Measurements from ENCODE around the gene CYB5R4. TPM values are rescaled to one million over a fixed set of nuclear protein-coding genes. Genes with fewer than 3 reads are reported as not detected.

Gene CYB5R4
- total RNA-seq, 1 experiment from 2014 or later, result 38.1 TPM

GRCh38 chr6:83852528-83853177, 6.8 kb upstream of the CYB5R4 start:
- Histone ChIP-seq H3K4me3 (no peak overlapping the region; the same call in 1 of the 2 replicates), H3K4me1 (replicated peaks) (peaks cover 8% of the 10 kb centered on the region; the same call in 1 of the 2 replicates), H3K9me3 (replicated peaks) (no peaks in the 10 kb centered on the region), H3K27ac (no peak overlapping the region), H3K27me3 (replicated peaks) (peaks cover 35% of the 10 kb centered on the region), H3K36me3 (no peaks in the 10 kb centered on the region)
- no peak for DNase-seq (ENCODE audit: low read depth in 1 of 2, low spot score in 2 of 2)

GRCh38 chr6:83853178-83854000, 6.1 kb upstream of the CYB5R4 start, which contains the start of gene RIPPLY2:
Gene RIPPLY2 (plus strand): TSS chr6:83853360. CDS start chr6:83853417, 57 bp downstream.
- no peak within 1 kb of the TSS for H3K27ac ChIP-seq
- H3K9me3 ChIP-seq (replicated peaks), result no peaks in the 10 kb centered on the region
- peaks cover 38% of the 10 kb centered on the region for H3K27me3 ChIP-seq (replicated peaks)
- peaks cover 8% of the 10 kb centered on the region; the same call in 1 of the 2 replicates for H3K4me1 ChIP-seq (replicated peaks)
- peak within 1 kb of the TSS; percentile 23 for H3K4me3 ChIP-seq
- H3K36me3 ChIP-seq, result no peaks in the 10 kb centered on the region
- peak in 1 of 2 experiments; percentile 20 for DNase-seq (ENCODE audit: low read depth in 1 of 2, low spot score in 2 of 2)

- peaks cover 10% of the 10 kb centered on the region for H3K4me1 ChIP-seq (replicated peaks)
- H3K27ac ChIP-seq, result no peak overlapping the region
- DNase-seq (ENCODE audit: low read depth in 1 of 2, low spot score in 2 of 2), result no peak
- no peaks in the 10 kb centered on the region for H3K36me3 ChIP-seq
- no peak overlapping the region for H3K4me3 ChIP-seq
- no peaks in the 10 kb centered on the region for H3K9me3 ChIP-seq (replicated peaks)
- peaks cover 38% of the 10 kb centered on the region for H3K27me3 ChIP-seq (replicated peaks)
These were observed 5.4 kb upstream of the CYB5R4 start for GRCh38 chr6:83854001-83854501.

- H3K27ac ChIP-seq, result no peak overlapping the region
- DNase-seq (ENCODE audit: low read depth in 1 of 2, low spot score in 2 of 2), result no peak
These were observed 4.7 kb upstream of the CYB5R4 start for GRCh38 chr6:83854766-83855165.

GRCh38 chr6:83860359-83860755, 868 bp downstream of the CYB5R4 start:
- H3K36me3 ChIP-seq, result peaks cover 11% of the 10 kb centered on the region
- DNase-seq (ENCODE audit: low read depth in 1 of 2, low spot score in 2 of 2), result no peak
- no peaks in the 10 kb centered on the region for H3K9me3 ChIP-seq (replicated peaks)
- H3K27ac ChIP-seq, result no peak overlapping the region
- peaks cover 5% of the 10 kb centered on the region; the same call in 1 of the 2 replicates for H3K27me3 ChIP-seq (replicated peaks)
- H3K4me3 ChIP-seq, result peak overlapping the region; percentile 72
- peaks cover 15% of the 10 kb centered on the region for H3K4me1 ChIP-seq (replicated peaks)

More at GRCh38 chr6:83854766-83855165, 4.7 kb upstream of the CYB5R4 start:
- Histone ChIP-seq H3K4me1 (replicated peaks) (peaks cover 12% of the 10 kb centered on the region), H3K4me3 (no peak overlapping the region), H3K9me3 (replicated peaks) (no peaks in the 10 kb centered on the region), H3K27me3 (replicated peaks) (peaks cover 38% of the 10 kb centered on the region), H3K36me3 (peaks cover 3% of the 10 kb centered on the region; the same call in 1 of the 2 replicates)

GRCh38 chr6:83860782-83861495, 1.4 kb downstream of the CYB5R4 start:
- Histone ChIP-seq H3K4me3 (peak overlapping the region; percentile 72; the same call in 1 of the 2 replicates), H3K4me1 (replicated peaks) (peaks cover 15% of the 10 kb centered on the region), H3K27ac (no peak overlapping the region), H3K9me3 (replicated peaks) (no peaks in the 10 kb centered on the region), H3K27me3 (replicated peaks) (peaks cover 5% of the 10 kb centered on the region; the same call in 1 of the 2 replicates), H3K36me3 (peaks cover 17% of the 10 kb centered on the region)
- DNase-seq (ENCODE audit: low read depth in 1 of 2, low spot score in 2 of 2), result no peak

- Histone ChIP-seq H3K36me3 (peaks cover 29% of the 10 kb centered on the region), H3K4me1 (replicated peaks) (peaks cover 23% of the 10 kb centered on the region), H3K27ac (no peak overlapping the region), H3K9me3 (replicated peaks) (no peaks in the 10 kb centered on the region), H3K4me3 (no peak overlapping the region), H3K27me3 (replicated peaks) (0 out of 2 replicates have a peak, but pooled peaks cover under 1% of the 10 kb centered on the region)
- no peak for DNase-seq (ENCODE audit: low read depth in 1 of 2, low spot score in 2 of 2)
These were observed 3.4 kb downstream of the CYB5R4 start for GRCh38 chr6:83862776-83863471.

GRCh38 chr6:83867043-83867442, 7.6 kb downstream of the CYB5R4 start:
- peak overlapping the region; percentile 14; the same call in 1 of the 2 replicates for H3K27ac ChIP-seq
- DNase-seq (ENCODE audit: low read depth in 1 of 2, low spot score in 2 of 2), result no peak
- peaks cover 25% of the 10 kb centered on the region for H3K36me3 ChIP-seq
- H3K27me3 ChIP-seq (replicated peaks), result no peaks in the 10 kb centered on the region
- H3K9me3 ChIP-seq (replicated peaks), result no peaks in the 10 kb centered on the region
- no peak overlapping the region for H3K4me3 ChIP-seq
- peaks cover 25% of the 10 kb centered on the region for H3K4me1 ChIP-seq (replicated peaks)

GRCh38 chr6:83867527-83868161, 8.2 kb downstream of the CYB5R4 start:
- Histone ChIP-seq H3K4me3 (no peak overlapping the region), H3K27me3 (replicated peaks) (no peaks in the 10 kb centered on the region), H3K4me1 (replicated peaks) (peaks cover 20% of the 10 kb centered on the region), H3K9me3 (replicated peaks) (no peaks in the 10 kb centered on the region), H3K36me3 (peaks cover 25% of the 10 kb centered on the region), H3K27ac (peak overlapping the region; percentile 14; the same call in 1 of the 2 replicates)
- peak; percentile 27 to 69 for DNase-seq (ENCODE audit: low read depth in 1 of 2, low spot score in 2 of 2)

- H3K27ac ChIP-seq, result no peak overlapping the region
- H3K9me3 ChIP-seq (replicated peaks), result no peaks in the 10 kb centered on the region
- H3K4me1 ChIP-seq (replicated peaks), result peaks cover 14% of the 10 kb centered on the region
- no peak for DNase-seq (ENCODE audit: low read depth in 1 of 2, low spot score in 2 of 2)
- H3K36me3 ChIP-seq, result peaks cover 25% of the 10 kb centered on the region
- no peaks in the 10 kb centered on the region for H3K27me3 ChIP-seq (replicated peaks)
- no peak overlapping the region for H3K4me3 ChIP-seq
These were observed 9.2 kb downstream of the CYB5R4 start for GRCh38 chr6:83868639-83869038.

GRCh38 chr6:83870649-83871048, 11.2 kb downstream of the CYB5R4 start:
- Histone ChIP-seq H3K4me1 (replicated peaks) (peaks cover 14% of the 10 kb centered on the region), H3K4me3 (no peak overlapping the region)
- no peak for DNase-seq (ENCODE audit: low read depth in 1 of 2, low spot score in 2 of 2)

GRCh38 chr6:83872386-83873118, 13.1 kb downstream of the CYB5R4 start:
- Histone ChIP-seq H3K4me1 (replicated peaks) (peaks cover 8% of the 10 kb centered on the region), H3K36me3 (peaks cover under 1% of the 10 kb centered on the region; the same call in 1 of the 2 replicates), H3K4me3 (no peak overlapping the region), H3K27me3 (replicated peaks) (no peaks in the 10 kb centered on the region), H3K27ac (no peak overlapping the region), H3K9me3 (replicated peaks) (no peaks in the 10 kb centered on the region)
- DNase-seq (ENCODE audit: low read depth in 1 of 2, low spot score in 2 of 2), result no peak

More at GRCh38 chr6:83870649-83871048, 11.2 kb downstream of the CYB5R4 start:
- no peaks in the 10 kb centered on the region for H3K27me3 ChIP-seq (replicated peaks)
- H3K36me3 ChIP-seq, result peaks cover 15% of the 10 kb centered on the region
- H3K9me3 ChIP-seq (replicated peaks), result no peaks in the 10 kb centered on the region
- H3K27ac ChIP-seq, result no peak overlapping the region
